ENCODE results near the gene DSEL.

DSEL gene

GRCh38 chr18:67516539-67517443, at the start of gene DSEL:
TSS of gene DSEL (minus strand) at chr18:67516720. CDS start at chr18:67514608, 2,112 bp downstream.
- peak; percentile 97 for DNase-seq (ENCODE audit: low spot score)

- DNase-seq (ENCODE audit: low spot score) = no peak
Measured at GRCh38 chr18:67553437-67553836, 36.9 kb upstream of the DSEL start.

- no peak for DNase-seq (ENCODE audit: low spot score)
Measured at GRCh38 chr18:67550872-67551520, 34.5 kb upstream of the DSEL start.

- DNase-seq (ENCODE audit: low spot score) = no peak
Measured at GRCh38 chr18:67549946-67550345, 33.4 kb upstream of the DSEL start.

- DNase-seq (ENCODE audit: low spot score) = no peak
Measured at GRCh38 chr18:67545681-67546080, 29.2 kb upstream of the DSEL start.

GRCh38 chr18:67540559-67540958, 24.0 kb upstream of the DSEL start:
- no peak for DNase-seq (ENCODE audit: low spot score)

GRCh38 chr18:67531929-67532328, 15.4 kb upstream of the DSEL start:
- no peak for DNase-seq (ENCODE audit: low spot score)

- DNase-seq (ENCODE audit: low spot score) = no peak
Measured at GRCh38 chr18:67525328-67526099, 9.0 kb upstream of the DSEL start.

- DNase-seq (ENCODE audit: low spot score) = no peak
Measured at GRCh38 chr18:67520351-67520921, 3.9 kb upstream of the DSEL start.

GRCh38 chr18:67519592-67519991, 3.1 kb upstream of the DSEL start:
- no peak for DNase-seq (ENCODE audit: low spot score)

- no peak for DNase-seq (ENCODE audit: low spot score)
Measured at GRCh38 chr18:67518566-67518965, 2.0 kb upstream of the DSEL start.

- no peak for DNase-seq (ENCODE audit: low spot score)
Measured at GRCh38 chr18:67517444-67517765, 885 bp upstream of the DSEL start.

GRCh38 chr18:67515942-67516538, 480 bp downstream of the DSEL start:
- peak; percentile 53 for DNase-seq (ENCODE audit: low spot score)

- DNase-seq (ENCODE audit: low spot score) = no peak
Measured at GRCh38 chr18:67514901-67515540, 1.5 kb downstream of the DSEL start.

GRCh38 chr18:67514465-67514864, 2.1 kb downstream of the DSEL start:
- DNase-seq (ENCODE audit: low spot score) = no peak

- peak; percentile 3 for DNase-seq (ENCODE audit: low spot score)
Measured at GRCh38 chr18:67513280-67513679, 3.2 kb downstream of the DSEL start.

- DNase-seq (ENCODE audit: low spot score) = no peak
Measured at GRCh38 chr18:67511840-67512239, 4.7 kb downstream of the DSEL start.

GRCh38 chr18:67510831-67511230, 5.7 kb downstream of the DSEL start:
- DNase-seq (ENCODE audit: low spot score) = no peak

- DNase-seq (ENCODE audit: low spot score) = no peak
Measured at GRCh38 chr18:67509741-67510391, 6.7 kb downstream of the DSEL start.

GRCh38 chr18:67508146-67508545, 8.4 kb downstream of the DSEL start:
- no peak for DNase-seq (ENCODE audit: low spot score)

GRCh38 chr18:67504739-67505138, 11.8 kb downstream of the DSEL start:
- DNase-seq (ENCODE audit: low spot score) = no peak

Data from CD4-positive, alpha-beta T cell treated with Interleukin-15 for 4 hours (primary cell).